ENCODE data around the gene COMT. TPM values are rescaled to one million over a fixed set of nuclear protein-coding genes. Genes with fewer than 3 reads are reported as not detected.

COMT gene
- total RNA-seq, 1 donor from 2014 or later, result 75.3 TPM

DNA sequence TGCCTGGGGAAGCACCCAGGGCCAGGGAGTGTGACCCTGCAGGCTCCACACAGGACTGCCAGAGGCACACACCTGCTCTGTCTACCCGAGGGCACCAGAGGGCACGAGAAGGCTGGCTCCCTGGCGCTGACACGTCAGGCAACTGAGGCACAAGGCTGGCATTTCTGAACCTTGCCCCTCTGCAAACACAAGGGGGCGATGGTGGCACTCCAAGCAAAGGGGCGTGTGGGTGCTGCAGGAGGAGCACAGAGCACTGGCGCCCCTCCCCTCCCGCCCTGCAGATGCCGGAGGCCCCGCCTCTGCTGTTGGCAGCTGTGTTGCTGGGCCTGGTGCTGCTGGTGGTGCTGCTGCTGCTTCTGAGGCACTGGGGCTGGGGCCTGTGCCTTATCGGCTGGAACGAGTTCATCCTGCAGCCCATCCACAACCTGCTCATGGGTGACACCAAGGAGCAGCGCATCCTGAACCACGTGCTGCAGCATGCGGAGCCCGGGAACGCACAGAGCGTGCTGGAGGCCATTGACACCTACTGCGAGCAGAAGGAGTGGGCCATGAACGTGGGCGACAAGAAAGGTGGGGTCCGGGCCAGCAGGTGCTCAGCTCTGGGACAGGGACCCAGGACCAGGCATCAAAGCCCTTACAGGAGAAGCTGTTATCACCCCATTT, 20.8 kb downstream of the COMT start:
- DNase-seq, result peak; percentile 78
- peak; percentile 30 for ATAC-seq (ENCODE audit: poor library complexity)
- intact Hi-C loops (cut with DNase I), result no loop called here

DNA sequence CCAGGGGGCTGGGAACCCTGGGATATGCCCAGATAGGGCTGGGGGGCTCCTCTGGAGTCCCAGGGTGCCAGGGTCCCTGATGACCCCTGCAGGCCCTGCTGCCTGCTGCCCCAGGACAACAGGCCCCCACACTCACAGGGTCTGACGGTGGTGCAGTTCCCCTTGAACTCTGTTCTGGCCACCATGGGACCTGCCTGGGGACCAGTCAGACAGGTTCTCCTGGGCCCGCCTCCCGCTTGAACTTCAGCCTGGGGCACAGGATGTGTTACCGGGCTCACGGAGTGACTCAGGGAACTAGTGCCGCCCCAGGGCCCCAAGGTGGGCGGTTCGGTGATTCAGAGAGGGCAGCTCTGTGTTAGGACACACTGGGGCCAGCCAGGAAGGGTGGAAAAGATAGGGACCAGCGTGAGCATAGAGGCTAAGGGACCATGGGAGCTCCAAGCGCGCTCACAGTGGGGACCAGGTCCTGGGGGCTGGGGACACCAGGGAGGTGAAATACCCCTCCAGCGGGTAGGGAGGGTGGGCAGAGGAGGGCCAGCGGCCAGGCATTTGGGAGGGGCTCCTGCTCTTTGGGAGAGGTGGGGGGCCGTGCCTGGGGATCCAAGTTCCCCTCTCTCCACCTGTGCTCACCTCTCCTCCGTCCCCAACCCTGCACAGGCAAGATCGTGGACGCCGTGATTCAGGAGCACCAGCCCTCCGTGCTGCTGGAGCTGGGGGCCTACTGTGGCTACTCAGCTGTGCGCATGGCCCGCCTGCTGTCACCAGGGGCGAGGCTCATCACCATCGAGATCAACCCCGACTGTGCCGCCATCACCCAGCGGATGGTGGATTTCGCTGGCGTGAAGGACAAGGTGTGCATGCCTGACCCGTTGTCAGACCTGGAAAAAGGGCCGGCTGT, 21.6 kb downstream of the COMT start:
- intact Hi-C loops (cut with DNase I), result no loop called here
- DNase-seq (peak; percentile 37), ATAC-seq (ENCODE audit: poor library complexity) (no peak)

DNA sequence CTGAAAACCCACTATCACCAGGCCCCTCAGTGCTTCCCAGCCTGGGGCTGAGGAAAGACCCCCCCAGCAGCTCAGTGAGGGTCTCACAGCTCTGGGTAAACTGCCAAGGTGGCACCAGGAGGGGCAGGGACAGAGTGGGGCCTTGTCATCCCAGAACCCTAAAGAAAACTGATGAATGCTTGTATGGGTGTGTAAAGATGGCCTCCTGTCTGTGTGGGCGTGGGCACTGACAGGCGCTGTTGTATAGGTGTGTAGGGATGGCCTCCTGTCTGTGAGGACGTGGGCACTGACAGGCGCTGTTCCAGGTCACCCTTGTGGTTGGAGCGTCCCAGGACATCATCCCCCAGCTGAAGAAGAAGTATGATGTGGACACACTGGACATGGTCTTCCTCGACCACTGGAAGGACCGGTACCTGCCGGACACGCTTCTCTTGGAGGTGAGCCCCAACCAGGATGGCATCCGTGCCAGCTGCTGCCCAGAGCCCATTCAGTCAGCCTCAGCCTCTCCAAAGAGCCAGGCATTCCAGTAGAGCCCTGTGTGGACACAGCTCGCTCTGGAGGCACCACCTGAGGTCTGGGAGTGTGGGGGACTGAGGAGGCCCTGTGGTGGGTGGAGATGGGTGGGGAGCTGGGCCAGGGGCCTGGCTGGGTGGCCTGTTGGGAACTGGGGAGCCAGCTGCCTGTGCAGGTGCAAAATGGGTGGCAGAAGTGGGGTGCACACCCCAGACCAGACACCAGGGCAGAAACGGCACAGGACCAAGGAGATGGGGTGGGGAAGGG, 22.5 kb downstream of the COMT start:
- intact Hi-C loops (cut with DNase I), result no loop called here
- ATAC-seq (ENCODE audit: poor library complexity) (no peak), DNase-seq (no peak)

DNA sequence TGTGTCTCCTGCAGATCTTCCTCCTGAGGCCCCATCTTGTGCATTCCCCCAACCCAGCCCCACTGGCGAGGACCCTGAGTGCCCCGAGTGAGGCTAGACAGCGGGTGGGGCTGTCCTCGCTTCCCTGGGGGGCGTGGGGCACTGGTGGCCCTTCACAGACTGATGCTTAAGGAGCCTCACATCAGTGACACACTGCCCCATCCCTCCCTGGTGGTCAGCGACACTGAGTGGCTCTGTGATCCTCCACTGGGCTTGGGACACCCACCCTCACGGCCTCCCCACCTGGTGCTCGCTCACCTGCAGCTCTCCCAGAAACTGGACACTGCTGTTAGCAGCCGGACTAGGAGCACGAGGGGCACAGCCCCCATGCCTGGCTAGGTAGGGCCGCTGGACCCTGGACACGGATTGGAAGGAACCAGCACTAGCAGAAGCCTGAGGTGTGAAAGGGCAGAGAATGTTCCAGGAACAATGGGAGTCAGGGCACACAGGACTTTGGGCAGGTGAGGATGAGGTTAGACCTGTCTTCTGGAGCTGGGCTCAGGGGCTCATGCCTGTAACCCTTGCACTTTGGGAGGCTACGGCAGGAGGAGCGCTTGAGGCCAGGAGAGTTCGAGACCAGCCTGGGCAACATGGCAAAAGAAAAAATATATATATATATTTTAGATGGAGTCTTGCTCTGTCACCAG, 23.3 kb downstream of the COMT start:
- intact Hi-C loops (cut with DNase I), result no loop called here
- ATAC-seq (ENCODE audit: poor library complexity) (no peak), DNase-seq (no peak)

DNA sequence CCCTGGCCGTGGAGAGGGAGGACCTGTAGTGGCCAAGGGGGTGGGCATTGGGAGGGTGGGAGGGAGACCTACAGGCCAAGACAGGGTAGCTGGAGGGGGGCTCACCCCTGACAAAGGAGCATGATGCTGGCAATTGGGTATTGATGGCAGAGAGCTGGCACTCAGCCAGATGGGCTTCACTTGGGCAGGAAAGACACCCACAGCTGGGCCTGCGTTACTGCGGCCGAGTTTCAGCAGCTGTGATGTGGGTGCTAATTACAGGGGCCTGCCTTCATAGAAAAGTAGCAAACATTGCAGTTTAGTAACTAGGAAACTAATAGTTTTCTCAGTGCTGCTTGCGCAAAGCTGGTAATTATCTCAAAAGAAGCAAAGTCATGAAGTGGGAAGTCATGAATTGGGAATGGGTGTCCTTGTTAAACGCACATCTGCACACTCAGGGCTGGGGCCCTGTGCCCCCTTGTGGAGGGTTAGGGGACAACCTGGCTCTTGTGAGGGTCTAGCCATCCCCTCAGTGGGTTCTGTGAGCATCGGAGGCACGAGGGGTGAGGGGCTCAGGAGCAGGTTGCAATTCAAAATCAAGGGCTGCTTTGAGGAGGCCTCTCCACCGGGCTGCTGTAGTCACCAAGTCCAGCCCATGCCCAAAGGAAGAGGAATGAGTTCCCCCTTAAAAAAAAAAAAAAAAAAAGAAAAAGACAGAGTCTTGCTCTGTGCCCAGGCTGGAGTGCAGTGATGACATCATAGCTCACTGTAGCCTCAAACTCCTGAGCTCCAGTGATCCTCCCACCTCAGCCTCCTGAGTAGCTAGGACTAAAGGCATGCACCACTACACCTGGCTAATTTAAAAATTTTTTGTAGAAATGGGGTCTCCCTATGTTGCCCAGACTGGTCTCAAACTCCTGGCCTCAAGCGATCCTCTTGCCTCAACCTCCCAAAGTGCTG, 24.5 kb downstream of the COMT start:
- DNase-seq (no peak), ATAC-seq (ENCODE audit: poor library complexity) (no peak)

DNA sequence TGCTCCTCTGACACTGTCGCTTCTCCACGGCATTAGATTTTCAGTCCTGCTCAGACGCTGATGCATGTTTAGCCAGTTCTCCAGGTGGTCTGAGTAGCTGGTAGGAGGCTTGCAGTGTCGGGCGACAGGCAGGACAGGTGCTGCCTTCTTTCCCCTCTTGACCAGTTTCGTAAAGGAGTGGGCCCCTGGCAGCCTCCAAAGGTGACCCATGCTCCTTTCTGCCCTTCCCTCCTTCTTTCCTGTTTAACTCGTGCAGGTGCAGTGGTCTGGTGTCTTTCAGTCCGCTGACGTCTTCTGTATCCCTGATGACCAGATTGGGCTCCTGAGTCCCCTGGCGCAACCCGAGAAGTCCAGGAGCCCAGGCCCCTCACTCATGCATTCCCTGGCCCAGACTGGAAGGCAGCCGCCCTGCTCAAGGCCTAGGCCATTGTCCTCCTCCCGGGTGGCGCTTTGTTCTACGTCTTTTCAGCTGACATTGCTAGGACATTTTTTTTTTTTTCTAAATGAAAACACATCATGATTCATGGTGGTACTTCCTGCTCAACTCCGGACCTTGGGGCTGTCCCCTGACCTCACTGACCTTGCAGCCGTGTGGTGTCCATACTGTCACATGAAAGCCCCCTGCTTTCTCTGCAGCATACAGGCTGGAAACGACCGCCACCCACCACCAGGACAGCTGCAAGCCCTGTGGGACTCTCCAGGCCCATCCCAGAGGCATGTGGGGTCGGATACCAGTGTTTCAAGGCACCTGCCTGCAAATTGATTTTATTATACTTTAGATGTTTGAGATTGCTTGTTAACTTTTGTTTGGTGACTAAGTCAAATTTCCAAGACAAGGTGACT, 25.6 kb downstream of the COMT start:
- DNase-seq (no peak), ATAC-seq (ENCODE audit: poor library complexity) (no peak)
- intact Hi-C loops (cut with DNase I), result no loop called here

More for the DNA sequence above, 24.5 kb downstream of the COMT start:
- intact Hi-C loops (cut with DNase I), result no loop called here

DNA sequence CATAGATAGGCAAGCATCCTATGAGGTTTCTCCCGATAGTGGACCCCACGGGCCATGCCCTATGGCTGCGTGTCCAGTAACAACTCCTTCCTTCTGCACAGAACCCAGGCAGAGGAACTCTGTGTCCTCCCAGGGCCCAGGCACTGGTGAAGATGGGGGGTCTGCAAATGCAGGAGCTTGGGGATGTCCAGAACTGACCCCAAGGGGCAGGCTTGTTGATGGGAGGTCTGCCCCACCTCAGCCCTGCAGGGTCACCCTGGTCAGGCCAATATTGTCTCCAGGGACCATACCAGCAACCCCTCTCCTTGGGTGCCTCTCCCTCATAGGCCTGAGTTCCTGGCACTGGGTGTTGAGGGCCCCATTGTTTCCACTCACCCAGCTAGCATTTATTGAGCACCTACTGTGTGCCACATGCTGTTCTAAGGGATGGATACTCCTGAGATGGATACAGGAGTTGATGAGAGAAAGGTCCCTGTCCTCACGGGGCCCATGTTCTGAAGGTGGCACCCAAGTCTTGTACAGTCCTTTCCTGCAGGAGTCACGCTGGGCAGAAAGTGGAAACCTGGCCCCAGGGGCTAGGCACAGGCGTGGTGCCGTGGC, 26.4 kb downstream of the COMT start:
- ATAC-seq (ENCODE audit: poor library complexity) (no peak), DNase-seq (no peak)
- intact Hi-C loops (cut with DNase I), result no loop called here

DNA sequence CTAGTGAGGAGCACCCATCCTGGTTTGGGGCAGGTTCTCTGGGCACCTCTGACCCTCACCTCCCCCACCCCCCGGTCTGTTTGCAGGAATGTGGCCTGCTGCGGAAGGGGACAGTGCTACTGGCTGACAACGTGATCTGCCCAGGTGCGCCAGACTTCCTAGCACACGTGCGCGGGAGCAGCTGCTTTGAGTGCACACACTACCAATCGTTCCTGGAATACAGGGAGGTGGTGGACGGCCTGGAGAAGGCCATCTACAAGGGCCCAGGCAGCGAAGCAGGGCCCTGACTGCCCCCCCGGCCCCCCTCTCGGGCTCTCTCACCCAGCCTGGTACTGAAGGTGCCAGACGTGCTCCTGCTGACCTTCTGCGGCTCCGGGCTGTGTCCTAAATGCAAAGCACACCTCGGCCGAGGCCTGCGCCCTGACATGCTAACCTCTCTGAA, 26.9 kb downstream of the COMT start:
- DNase-seq, result no peak
- intact Hi-C loops (cut with DNase I), result no loop called here
- ATAC-seq (ENCODE audit: poor library complexity), result no peak

DNA sequence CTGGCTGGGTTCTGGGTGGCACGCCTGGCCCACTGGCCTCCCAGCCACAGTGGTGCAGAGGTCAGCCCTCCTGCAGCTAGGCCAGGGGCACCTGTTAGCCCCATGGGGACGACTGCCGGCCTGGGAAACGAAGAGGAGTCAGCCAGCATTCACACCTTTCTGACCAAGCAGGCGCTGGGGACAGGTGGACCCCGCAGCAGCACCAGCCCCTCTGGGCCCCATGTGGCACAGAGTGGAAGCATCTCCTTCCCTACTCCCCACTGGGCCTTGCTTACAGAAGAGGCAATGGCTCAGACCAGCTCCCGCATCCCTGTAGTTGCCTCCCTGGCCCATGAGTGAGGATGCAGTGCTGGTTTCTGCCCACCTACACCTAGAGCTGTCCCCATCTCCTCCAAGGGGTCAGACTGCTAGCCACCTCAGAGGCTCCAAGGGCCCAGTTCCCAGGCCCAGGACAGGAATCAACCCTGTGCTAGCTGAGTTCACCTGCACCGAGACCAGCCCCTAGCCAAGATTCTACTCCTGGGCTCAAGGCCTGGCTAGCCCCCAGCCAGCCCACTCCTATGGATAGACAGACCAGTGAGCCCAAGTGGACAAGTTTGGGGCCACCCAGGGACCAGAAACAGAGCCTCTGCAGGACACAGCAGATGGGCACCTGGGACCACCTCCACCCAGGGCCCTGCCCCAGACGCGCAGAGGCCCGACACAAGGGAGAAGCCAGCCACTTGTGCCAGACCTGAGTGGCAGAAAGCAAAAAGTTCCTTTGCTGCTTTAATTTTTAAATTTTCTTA, 27.8 kb downstream of the COMT start:
- ATAC-seq (ENCODE audit: poor library complexity) (no peak), DNase-seq (no peak)
- intact Hi-C loops (cut with DNase I), result no loop called here

DNA sequence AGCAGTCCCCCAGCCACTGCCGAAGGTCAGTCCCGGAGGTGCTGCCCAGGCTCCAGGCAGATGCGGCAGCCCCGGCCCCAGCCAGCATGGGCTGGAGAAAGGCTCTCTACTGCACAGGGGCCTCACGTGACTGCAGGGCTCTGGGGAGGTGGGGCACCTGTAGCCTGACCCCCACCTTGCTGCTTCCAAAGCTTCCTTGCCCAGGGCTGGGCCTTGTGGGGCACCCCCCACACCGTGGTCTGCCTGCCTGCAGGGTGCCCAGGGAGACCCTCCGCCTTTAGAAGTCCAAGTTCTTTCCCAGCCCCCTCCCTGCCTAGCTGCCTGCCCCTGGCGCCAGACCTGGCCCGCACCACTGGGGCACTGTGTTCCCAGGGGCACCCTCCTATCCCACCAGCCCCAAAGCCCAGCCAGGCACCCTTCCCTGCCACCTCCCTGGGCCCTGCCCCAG, 28.5 kb downstream of the COMT start:
- intact Hi-C loops (cut with DNase I), result loop anchor here (2.0 to 10.0 kb wide), 2 partner anchors 45 to 145 kb away; partner anchors contain the start of genes RANBP1 and TRMT2A
- DNase-seq (no peak), ATAC-seq (ENCODE audit: poor library complexity) (peak; percentile 5)

DNA sequence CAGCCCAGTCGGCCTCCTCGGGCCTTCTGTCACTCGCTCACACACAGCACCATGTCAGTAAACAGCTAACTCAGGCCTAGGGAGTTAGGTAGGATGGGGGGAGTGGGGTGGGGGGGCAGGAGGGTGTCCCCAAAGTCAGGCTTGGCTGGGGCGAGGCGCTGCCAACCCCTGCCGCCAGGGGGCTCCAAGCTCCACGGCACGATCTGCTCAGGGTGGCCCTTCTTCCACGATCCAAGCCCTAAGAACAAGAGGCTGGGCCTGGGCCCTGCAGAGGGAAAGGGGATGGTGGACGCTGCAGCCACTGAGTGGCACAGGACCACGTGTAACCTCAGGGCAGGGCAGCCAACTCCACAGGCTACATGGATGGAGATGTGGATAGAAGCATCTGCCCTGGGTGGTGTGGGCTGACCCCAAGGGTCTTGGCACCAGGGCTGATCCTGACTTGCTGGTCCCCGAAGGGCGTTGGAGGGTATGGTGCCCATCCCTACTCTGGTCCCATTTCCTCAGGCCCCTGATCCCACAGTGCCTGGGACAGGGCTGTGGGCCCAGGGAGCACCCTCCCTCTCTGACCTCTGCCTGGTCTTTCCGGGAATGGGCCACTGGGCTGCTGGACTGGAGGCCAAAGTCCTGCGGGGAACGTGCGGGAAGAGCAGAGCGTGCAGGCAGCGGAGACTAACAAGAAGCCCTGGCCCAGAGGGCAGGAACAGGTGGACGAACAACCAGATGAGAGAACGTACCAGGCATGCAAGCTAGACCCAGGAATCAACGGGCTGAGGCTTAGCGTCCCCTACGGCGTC, 29.1 kb downstream of the COMT start:
- ATAC-seq (ENCODE audit: poor library complexity), result peak; percentile 79
- peak; percentile 85 for DNase-seq
- intact Hi-C loops (cut with DNase I), result loop anchor here (2.0 to 10.0 kb wide), 2 partner anchors 44 to 144 kb away; partner anchors contain the start of genes RANBP1 and TRMT2A

DNA sequence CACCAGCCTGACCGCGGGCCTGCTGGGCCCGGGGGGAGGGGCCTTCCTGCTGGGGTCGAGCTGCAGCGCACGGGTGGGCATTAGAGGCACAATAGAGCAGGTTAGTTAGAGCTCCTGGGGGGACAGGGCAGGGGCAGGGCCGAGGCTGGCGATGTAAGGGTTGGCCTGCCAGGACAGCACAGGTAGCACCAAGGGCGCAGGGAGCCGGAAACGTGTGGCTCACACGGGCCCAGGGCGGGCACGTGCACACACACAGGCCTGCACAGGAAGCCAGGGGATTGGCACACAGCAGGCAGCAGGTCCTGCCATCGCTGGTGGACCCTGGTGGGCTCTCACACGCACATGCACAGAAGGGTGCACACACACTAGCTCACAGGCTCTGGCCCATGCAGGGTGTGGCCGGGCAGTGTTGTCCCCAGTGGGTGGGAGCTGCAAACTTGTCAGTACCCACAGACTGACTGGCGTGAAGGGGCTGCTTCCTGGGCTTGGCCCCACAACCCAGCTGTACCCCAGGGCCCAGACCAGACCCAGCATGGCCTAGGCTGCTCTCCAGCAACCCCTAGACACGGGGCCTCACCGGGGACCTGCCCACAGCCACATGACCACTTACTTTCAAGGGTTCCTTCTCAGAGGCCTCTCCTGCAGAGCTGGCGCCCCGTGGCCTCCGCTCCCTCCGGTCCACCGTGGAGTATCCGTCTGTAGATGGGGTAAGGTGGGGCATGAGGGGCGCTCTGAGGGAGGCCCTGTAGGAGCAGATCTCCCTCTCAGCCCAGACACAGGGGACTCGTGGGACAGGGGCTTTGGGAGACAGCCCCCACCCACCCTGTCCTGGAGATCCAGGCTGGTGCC, 29.9 kb downstream of the COMT start:
- intact Hi-C loops (cut with DNase I), result loop anchor here (2.0 to 10.0 kb wide), 2 partner anchors 43 to 143 kb away; partner anchors contain the start of genes RANBP1 and TRMT2A
- DNase-seq, result no peak
- ATAC-seq (ENCODE audit: poor library complexity), result peak; percentile 8

DNA sequence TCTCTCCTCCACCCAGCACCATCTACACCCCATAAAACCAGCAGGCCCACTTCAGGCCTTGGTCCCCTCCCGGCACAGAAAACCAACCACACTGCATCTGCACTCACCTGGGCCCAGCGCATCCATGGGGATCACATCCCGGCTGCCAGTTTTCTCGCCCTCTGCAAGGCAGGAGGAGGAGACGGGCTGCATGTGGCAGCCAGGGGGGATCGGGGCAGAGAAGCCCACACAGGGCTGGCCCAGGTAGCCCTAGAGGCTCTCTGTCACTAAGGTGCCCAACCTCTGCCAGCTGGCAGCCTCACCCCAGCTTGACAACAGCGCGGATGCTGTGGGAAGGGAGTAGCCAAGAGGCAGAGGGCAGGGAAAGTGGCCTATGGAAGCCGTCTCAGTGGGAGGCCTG, 30.7 kb downstream of the COMT start:
- DNase-seq (no peak), ATAC-seq (ENCODE audit: poor library complexity) (no peak)
- intact Hi-C loops (cut with DNase I), result loop anchor here (10.0 kb wide), 1 partner anchor 143 kb away; the partner anchor contains the start of genes RANBP1 and TRMT2A
